H7 (cell line): Measurements from ENCODE around the gene SPTBN5. TPM values are rescaled to one million over a fixed set of nuclear protein-coding genes. Genes with fewer than 3 reads are reported as not detected.

Experiments used
- DNase-seq: peaks from one replicate; pipeline ENCODE4 v3.0.0; 2012
- H3K27me3 ChIP-seq: 2 replicates; pipeline ENCODE4 v1.6.0; 2011; ENCODE audit warnings: mild to moderate bottlenecking, low read length; ENCODE audit not compliant: control insufficient read depth, insufficient read depth
- H3K36me3 ChIP-seq: replicated peaks from 2 replicates; pipeline ENCODE4 v1.5.1; 2011; ENCODE audit warnings: low read length; ENCODE audit not compliant: control insufficient read depth, insufficient read depth
- H3K4me3 ChIP-seq: 2 replicates; pipeline ENCODE4 v1.5.1; 2011; ENCODE audit warnings: low read depth, mild to moderate bottlenecking, control low read depth, low read length, moderate library complexity; ENCODE audit not compliant: insufficient read depth
- total RNA-seq: library from RNA; depleted of rRNA; stranded (reverse); fragments of >200 nt; shearing (Covaris generic); gene quantifications from 2 replicates; pipeline ENCODE4 v1.2.3, GENCODE V29; 2014

Gene SPTBN5
- total RNA-seq, 1 experiment from 2014 or later: 0.17 TPM

- peaks cover 19% of the 10 kb centered on the region; the same call in 1 of the 2 replicates for H3K27me3 ChIP-seq
- H3K36me3 ChIP-seq: no peaks in the 10 kb centered on the region
- no peak overlapping the region for H3K4me3 ChIP-seq
- no peak for DNase-seq
Observed at GRCh38 chr15:41878355-41878699, 15.5 kb downstream of the SPTBN5 start.

GRCh38 chr15:41877631-41878354, 16.1 kb downstream of the SPTBN5 start:
- peak; percentile 86 for DNase-seq
- Histone ChIP-seq H3K4me3 (no peak overlapping the region), H3K36me3 (no peaks in the 10 kb centered on the region), H3K27me3 (peaks cover 15% of the 10 kb centered on the region; the same call in 1 of the 2 replicates)

GRCh38 chr15:41876689-41877088, 17.2 kb downstream of the SPTBN5 start:
- H3K4me3 ChIP-seq: no peak overlapping the region
- H3K27me3 ChIP-seq: peaks cover 10% of the 10 kb centered on the region; the same call in 1 of the 2 replicates
- no peaks in the 10 kb centered on the region for H3K36me3 ChIP-seq
- no peak for DNase-seq

- Histone ChIP-seq H3K27me3 (peaks cover 3% of the 10 kb centered on the region; the same call in 1 of the 2 replicates), H3K36me3 (no peaks in the 10 kb centered on the region), H3K4me3 (no peak overlapping the region)
- no peak for DNase-seq
Observed at GRCh38 chr15:41876007-41876406, 17.8 kb downstream of the SPTBN5 start.

GRCh38 chr15:41874736-41875135, 19.1 kb downstream of the SPTBN5 start:
- Histone ChIP-seq H3K27me3 (no peaks in the 10 kb centered on the region), H3K36me3 (no peaks in the 10 kb centered on the region), H3K4me3 (no peak overlapping the region)
- DNase-seq: no peak

GRCh38 chr15:41873711-41874110, 20.1 kb downstream of the SPTBN5 start:
- no peaks in the 10 kb centered on the region for H3K36me3 ChIP-seq
- DNase-seq: no peak
- no peaks in the 10 kb centered on the region for H3K27me3 ChIP-seq
- H3K4me3 ChIP-seq: no peak overlapping the region

GRCh38 chr15:41872166-41872747, 21.6 kb downstream of the SPTBN5 start:
- no peaks in the 10 kb centered on the region for H3K27me3 ChIP-seq
- no peak for DNase-seq
- no peak overlapping the region for H3K4me3 ChIP-seq
- H3K36me3 ChIP-seq: no peaks in the 10 kb centered on the region

GRCh38 chr15:41871175-41871905, 22.5 kb downstream of the SPTBN5 start:
- Histone ChIP-seq H3K4me3 (no peak overlapping the region), H3K36me3 (no peaks in the 10 kb centered on the region), H3K27me3 (no peaks in the 10 kb centered on the region)
- no peak for DNase-seq

GRCh38 chr15:41870689-41871081, 23.2 kb downstream of the SPTBN5 start:
- no peak for DNase-seq
- no peak overlapping the region for H3K4me3 ChIP-seq
- no peaks in the 10 kb centered on the region for H3K36me3 ChIP-seq
- no peaks in the 10 kb centered on the region for H3K27me3 ChIP-seq

GRCh38 chr15:41869770-41870688, 23.8 kb downstream of the SPTBN5 start:
- H3K27me3 ChIP-seq: no peaks in the 10 kb centered on the region
- no peaks in the 10 kb centered on the region for H3K36me3 ChIP-seq
- DNase-seq: no peak
- no peak overlapping the region for H3K4me3 ChIP-seq

GRCh38 chr15:41868321-41868720, 25.5 kb downstream of the SPTBN5 start:
- H3K4me3 ChIP-seq: no peak overlapping the region
- DNase-seq: no peak
- H3K27me3 ChIP-seq: no peaks in the 10 kb centered on the region
- no peaks in the 10 kb centered on the region for H3K36me3 ChIP-seq

GRCh38 chr15:41866872-41867579, 26.8 kb downstream of the SPTBN5 start:
- Histone ChIP-seq H3K36me3 (no peaks in the 10 kb centered on the region), H3K4me3 (no peak overlapping the region), H3K27me3 (no peaks in the 10 kb centered on the region)
- no peak for DNase-seq

- DNase-seq: peak; percentile 79
Observed at GRCh38 chr15:41866263-41866703, 27.6 kb downstream of the SPTBN5 start.

More at GRCh38 chr15:41866263-41866703, 27.6 kb downstream of the SPTBN5 start:
- Histone ChIP-seq H3K4me3 (no peak overlapping the region), H3K36me3 (no peaks in the 10 kb centered on the region), H3K27me3 (no peaks in the 10 kb centered on the region)
